ENCODE measurements around the gene ZNF330. TPM values are rescaled to one million over a fixed set of nuclear protein-coding genes. Genes with fewer than 3 reads are reported as not detected.
"Not testable (repeated sequence)": the region's sequence is repeated elsewhere in the genome, so short reads cannot be mapped to it uniquely, and the experiment has no call there.

The ZNF330 gene
- total RNA-seq: 37.4 and 67.7 TPM in 2 replicates
- polyA plus RNA-seq (2012): 38.9 TPM

- DNase-seq (ENCODE audit: low read depth): peak; percentile 95
Measured at GRCh38 chr4:141220691-141221659, at the start of gene ZNF330. Gene ZNF330, plus strand, starts transcription at chr4:141220895. Its CDS starts 1,477 bp downstream, at chr4:141222372.

GRCh38 chr4:141174457-141174856, 46.2 kb upstream of the ZNF330 start:
- DNase-seq (ENCODE audit: low read depth): no peak

GRCh38 chr4:141177171-141177570, 43.5 kb upstream of the ZNF330 start:
- DNase-seq (ENCODE audit: low read depth): no peak

- no peak for DNase-seq (ENCODE audit: low read depth)
Measured at GRCh38 chr4:141179474-141180373, 41.0 kb upstream of the ZNF330 start.

- peak; percentile 30 for DNase-seq (ENCODE audit: low read depth)
Measured at GRCh38 chr4:141180991-141181761, 39.5 kb upstream of the ZNF330 start.

GRCh38 chr4:141183491-141183890, 37.2 kb upstream of the ZNF330 start:
- DNase-seq (ENCODE audit: low read depth): not testable (repeated sequence)

- no peak for DNase-seq (ENCODE audit: low read depth)
Measured at GRCh38 chr4:141192564-141192963, 28.1 kb upstream of the ZNF330 start.

- DNase-seq (ENCODE audit: low read depth): no peak
Measured at GRCh38 chr4:141193516-141194034, 27.1 kb upstream of the ZNF330 start.

- peak; percentile 13 for DNase-seq (ENCODE audit: low read depth)
Measured at GRCh38 chr4:141195095-141195707, 25.5 kb upstream of the ZNF330 start.

- DNase-seq (ENCODE audit: low read depth): no peak
Measured at GRCh38 chr4:141196227-141196933, 24.3 kb upstream of the ZNF330 start.

- DNase-seq (ENCODE audit: low read depth): no peak
Measured at GRCh38 chr4:141207961-141208360, 12.7 kb upstream of the ZNF330 start.

- no peak for DNase-seq (ENCODE audit: low read depth)
Measured at GRCh38 chr4:141210168-141210567, 10.5 kb upstream of the ZNF330 start.

- no peak for DNase-seq (ENCODE audit: low read depth)
Measured at GRCh38 chr4:141213550-141213991, 7.1 kb upstream of the ZNF330 start.

GRCh38 chr4:141215030-141215429, 5.7 kb upstream of the ZNF330 start:
- no peak for DNase-seq (ENCODE audit: low read depth)

GRCh38 chr4:141216002-141216761, 4.5 kb upstream of the ZNF330 start:
- no peak for DNase-seq (ENCODE audit: low read depth)

- no peak for DNase-seq (ENCODE audit: low read depth)
Measured at GRCh38 chr4:141220271-141220670, 424 bp upstream of the ZNF330 start.

GRCh38 chr4:141223418-141223817, 2.7 kb downstream of the ZNF330 start:
- no peak for DNase-seq (ENCODE audit: low read depth)

GRCh38 chr4:141227280-141227679, 6.6 kb downstream of the ZNF330 start:
- DNase-seq (ENCODE audit: low read depth): not testable (repeated sequence)

All from myocyte (in vitro differentiated cells).